Spinal cord (tissue), 10 donors: ENCODE data around the gene APOBR. TPM values are rescaled to one million over a fixed set of nuclear protein-coding genes. Genes with fewer than 3 reads are reported as not detected.

Source experiments
- DNase-seq, 6 donors: peaks; one replicate each; pipeline versions ENCODE4 v3.0.0 to v3.0.0-alpha.2; 2013 to 2015; ENCODE audit warnings: low spot score in 6 of 6, low read depth in 4 of 6
- H3K27ac ChIP-seq: one replicate; pipeline ENCODE4 v1.5.1; 2013; ENCODE audit warnings: low read depth, low read length, control low read depth
- H3K27me3 ChIP-seq: one replicate; pipeline ENCODE4 v1.6.1; 2013; ENCODE audit warnings: low read length; ENCODE audit not compliant: control insufficient read depth, insufficient read depth
- H3K36me3 ChIP-seq: one replicate; pipeline ENCODE4 v1.6.1; 2013; ENCODE audit warnings: low read length; ENCODE audit not compliant: control insufficient read depth, insufficient read depth
- H3K4me1 ChIP-seq: one replicate; pipeline ENCODE4 v1.6.1; 2013; ENCODE audit warnings: low read length; ENCODE audit not compliant: control insufficient read depth, insufficient read depth
- H3K4me3 ChIP-seq: one replicate; pipeline ENCODE4 v1.5.1; 2013; ENCODE audit warnings: low read depth, low read length, control low read depth
- H3K9me3 ChIP-seq: one replicate; pipeline ENCODE4 v1.6.1; 2013; ENCODE audit warnings: low read length; ENCODE audit not compliant: control insufficient read depth, insufficient read depth
- WGBS: methylation state at CpG from one replicate; pipeline ENCODE4 v1.1.5; 2013; ENCODE audit warnings: missing lambda C conversion rate; ENCODE audit not compliant: insufficient coverage; 5-methylcytosine and 5-hydroxymethylcytosine counted together
- polyA plus RNA-seq, 2 donors: library from polyadenylated mRNA; unstranded; fragments of 120-200 nt; gene quantifications; one replicate each; pipeline ENCODE4 v1.2.1, GENCODE V29; 2013; ENCODE audit not compliant: insufficient read length in 2 of 2
- total RNA-seq, 2 donors: library from RNA; depleted of rRNA in 1 of 2; stranded (reverse); fragments of 120-200 nt in 1 of 2; fragments of >200 nt in 1 of 2; gene quantifications; one replicate each; pipeline versions ENCODE4 v1.2.3 to v1.2.4, GENCODE V29; 2013 to 2014
- donor health status: healthy.

APOBR gene
- total and polyA plus RNA-seq, 4 donors, result 0.17 to 0.99 (median 0.90) TPM

- Histone ChIP-seq H3K27me3 (no peaks in the 10 kb centered on the region), H3K27ac (no peak overlapping the region), H3K36me3 (no peaks in the 10 kb centered on the region), H3K9me3 (no peaks in the 10 kb centered on the region), H3K4me3 (no peak overlapping the region), H3K4me1 (no peaks in the 10 kb centered on the region)
- DNase-seq, result no peak
- 77% methylated on average over 7 of the region's 14 CpGs for WGBS
Measured at GRCh38 chr16:28505489-28506137, 11.2 kb downstream of the APOBR start.

GRCh38 chr16:28511031-28511430 is 16.6 kb downstream of the APOBR start:
- WGBS, result 70% methylated on average over 2 of the region's 3 CpGs
- H3K4me3 ChIP-seq, result no peak overlapping the region
- H3K36me3 ChIP-seq, result no peaks in the 10 kb centered on the region
- no peak overlapping the region for H3K27ac ChIP-seq
- no peaks in the 10 kb centered on the region for H3K9me3 ChIP-seq
- H3K27me3 ChIP-seq, result no peaks in the 10 kb centered on the region
- no peaks in the 10 kb centered on the region for H3K4me1 ChIP-seq
- no peak for DNase-seq

- no peak overlapping the region for H3K4me3 ChIP-seq
- no peaks in the 10 kb centered on the region for H3K27me3 ChIP-seq
- WGBS, result 82% methylated on average over 16 of the region's 21 CpGs
- no peaks in the 10 kb centered on the region for H3K36me3 ChIP-seq
- H3K9me3 ChIP-seq, result no peaks in the 10 kb centered on the region
- H3K27ac ChIP-seq, result no peak overlapping the region
- DNase-seq, result no peak
- H3K4me1 ChIP-seq, result no peaks in the 10 kb centered on the region
Measured at GRCh38 chr16:28511801-28512789, 17.7 kb downstream of the APOBR start.

- Histone ChIP-seq H3K4me3 (no peak overlapping the region), H3K9me3 (no peaks in the 10 kb centered on the region), H3K27ac (no peak overlapping the region), H3K36me3 (no peaks in the 10 kb centered on the region), H3K4me1 (no peaks in the 10 kb centered on the region), H3K27me3 (no peaks in the 10 kb centered on the region)
- WGBS, result 90% methylated on average over 9 of the region's 12 CpGs
- no peak for DNase-seq
Measured at GRCh38 chr16:28513484-28514181, 19.2 kb downstream of the APOBR start.

GRCh38 chr16:28514246-28514645 is 19.8 kb downstream of the APOBR start:
- Histone ChIP-seq H3K27ac (no peak overlapping the region), H3K27me3 (no peaks in the 10 kb centered on the region), H3K4me1 (no peaks in the 10 kb centered on the region), H3K36me3 (no peaks in the 10 kb centered on the region), H3K9me3 (no peaks in the 10 kb centered on the region), H3K4me3 (no peak overlapping the region)
- no peak for DNase-seq
- WGBS, result 89% methylated on average over 7 of the region's 7 CpGs

- H3K27me3 ChIP-seq, result no peaks in the 10 kb centered on the region
- no peaks in the 10 kb centered on the region for H3K9me3 ChIP-seq
- no peaks in the 10 kb centered on the region for H3K4me1 ChIP-seq
- H3K27ac ChIP-seq, result no peak overlapping the region
- DNase-seq, result no peak
- 78% methylated on average over 3 of the region's 7 CpGs for WGBS
- H3K36me3 ChIP-seq, result no peaks in the 10 kb centered on the region
- H3K4me3 ChIP-seq, result no peak overlapping the region
Measured at GRCh38 chr16:28520672-28521071, 26.2 kb downstream of the APOBR start.

GRCh38 chr16:28521436-28521835 is 27.0 kb downstream of the APOBR start:
- Histone ChIP-seq H3K27ac (no peak overlapping the region), H3K4me3 (no peak overlapping the region)
- 80% methylated on average over 6 of the region's 6 CpGs for whole genome bisulfite sequencing

GRCh38 chr16:28522792-28523191 is 28.3 kb downstream of the APOBR start:
- WGBS, result 83% methylated on average over 11 of the region's 11 CpGs
- Histone ChIP-seq H3K27me3 (no peaks in the 10 kb centered on the region), H3K4me1 (no peaks in the 10 kb centered on the region), H3K4me3 (no peak overlapping the region), H3K36me3 (no peaks in the 10 kb centered on the region), H3K27ac (no peak overlapping the region), H3K9me3 (no peaks in the 10 kb centered on the region)
- no peak for DNase-seq

More at GRCh38 chr16:28521436-28521835, 27.0 kb downstream of the APOBR start:
- Histone ChIP-seq H3K9me3 (no peaks in the 10 kb centered on the region), H3K36me3 (no peaks in the 10 kb centered on the region), H3K4me1 (no peaks in the 10 kb centered on the region), H3K27me3 (no peaks in the 10 kb centered on the region)
- DNase-seq, result no peak

- H3K27ac ChIP-seq, result no peak overlapping the region
- no peak overlapping the region for H3K4me3 ChIP-seq
- no peaks in the 10 kb centered on the region for H3K9me3 ChIP-seq
- H3K36me3 ChIP-seq, result no peaks in the 10 kb centered on the region
- WGBS, result 68% methylated on average over 5 of the region's 6 CpGs
- no peaks in the 10 kb centered on the region for H3K4me1 ChIP-seq
- H3K27me3 ChIP-seq, result no peaks in the 10 kb centered on the region
- no peak for DNase-seq
Measured at GRCh38 chr16:28524681-28525171, 30.3 kb downstream of the APOBR start.
